HEK293T (cell line): ENCODE data around the gene FEZF1.
A peak's percentile ranks its signal among the peaks of the same experiment; 100 is the strongest.
"Not testable (repeated sequence)": the region's sequence is repeated elsewhere in the genome, so short reads cannot be mapped to it uniquely, and the experiment has no call there.

Experiments used
- CTCF ChIA-PET: fragments of 350-600 bp; formaldehyde crosslinking; extraction: SDS; loops from one replicate; lab custom pipeline; 2021; ENCODE audit warnings: antibody characterized with exemption, inconsistent platforms; lab: Yijun Ruan, JAX
- POLR2A ChIA-PET: fragments of 350-600 bp; formaldehyde crosslinking; extraction: SDS; loops from one replicate; lab custom pipeline; 2020; ENCODE audit warnings: antibody characterized with exemption, inconsistent platforms; lab: Yijun Ruan, JAX
- DNase-seq: peaks from one replicate; pipeline ENCODE4 v3.0.0; 2012; ENCODE audit warnings: mixed read lengths; ENCODE audit errors: extremely low spot score
- ARNT ChIP-seq: fragments of 450-650 bp; IDR thresholded peaks from 2 replicates; pipeline ENCODE4 v1.6.1; 2017; ENCODE audit warnings: mild to moderate bottlenecking
- BHLHE40 ChIP-seq: fragments of 450-650 bp; IDR thresholded peaks from 2 replicates; pipeline ENCODE4 v1.6.1; 2016; ENCODE audit warnings: mild to moderate bottlenecking, moderate library complexity, borderline replicate concordance
- CTBP1 ChIP-seq: fragments of 450-650 bp; IDR thresholded peaks from 2 replicates; pipeline ENCODE4 v1.6.1; 2016; ENCODE audit warnings: borderline replicate concordance
- ELF4 ChIP-seq: fragments of 450-650 bp; IDR thresholded peaks from 2 replicates; pipeline ENCODE4 v1.6.1; 2017; ENCODE audit warnings: antibody characterized with exemption
- FOXA1 ChIP-seq: fragments of 450-650 bp; IDR thresholded peaks from 2 replicates; pipeline ENCODE4 v1.6.1; 2016; ENCODE audit warnings: mild to moderate bottlenecking
- FOXK2 ChIP-seq: fragments of 450-650 bp; IDR thresholded peaks from 2 replicates; pipeline ENCODE4 v1.6.1; 2016; ENCODE audit warnings: mild to moderate bottlenecking
- FOXM1 ChIP-seq: fragments of 450-650 bp; IDR thresholded peaks from 2 replicates; pipeline ENCODE4 v1.6.1; 2017; ENCODE audit warnings: mild to moderate bottlenecking, borderline replicate concordance
- HDGF ChIP-seq: fragments of 450-650 bp; IDR thresholded peaks from 2 replicates; pipeline ENCODE4 v1.6.1; 2017; ENCODE audit warnings: antibody characterized with exemption, borderline replicate concordance
- L3MBTL2 ChIP-seq: fragments of 450-650 bp; conservative IDR thresholded peaks from 2 replicates; pipeline ENCODE4 v1.6.1; 2016; ENCODE audit warnings: mild to moderate bottlenecking
- LEF1 ChIP-seq: fragments of 450-650 bp; IDR thresholded peaks from 2 replicates; pipeline ENCODE4 v1.6.1; 2017; ENCODE audit warnings: mild to moderate bottlenecking, borderline replicate concordance
- NFRKB ChIP-seq: fragments of 450-650 bp; IDR thresholded peaks from 2 replicates; pipeline ENCODE4 v1.6.1; 2016; ENCODE audit warnings: mild to moderate bottlenecking, moderate library complexity
- PKNOX1 ChIP-seq: fragments of 450-650 bp; IDR thresholded peaks from 2 replicates; pipeline ENCODE4 v1.6.1; 2016
- SP1 ChIP-seq: fragments of 450-650 bp; IDR thresholded peaks from 2 replicates; pipeline ENCODE4 v1.6.1; 2017
- SUZ12 ChIP-seq: fragments of 450-650 bp; IDR thresholded peaks from 2 replicates; pipeline ENCODE4 v1.6.1; 2016; ENCODE audit warnings: mild to moderate bottlenecking
- TARDBP ChIP-seq: fragments of 450-650 bp; IDR thresholded peaks from 2 replicates; pipeline ENCODE4 v1.6.1; 2016
- ZNF384 ChIP-seq: fragments of 450-650 bp; IDR thresholded peaks from 2 replicates; pipeline ENCODE4 v1.6.1; 2016

Gene FEZF1

GRCh38 chr7:122289426-122289825 lies 15.1 kb downstream of the FEZF1 start:
- ChIA-PET CTCF (no interaction called here), POLR2A (no interaction called here)
- TF ChIP-seq BHLHE40 (no peak), ELF4 (no peak), CTBP1 (no peak)
- no peak for DNase-seq

- DNase-seq, CTCF ChIA-PET, POLR2A ChIA-PET: not testable (repeated sequence)
These were observed 19.9 kb downstream of the FEZF1 start for GRCh38 chr7:122284608-122285007.

DNA sequence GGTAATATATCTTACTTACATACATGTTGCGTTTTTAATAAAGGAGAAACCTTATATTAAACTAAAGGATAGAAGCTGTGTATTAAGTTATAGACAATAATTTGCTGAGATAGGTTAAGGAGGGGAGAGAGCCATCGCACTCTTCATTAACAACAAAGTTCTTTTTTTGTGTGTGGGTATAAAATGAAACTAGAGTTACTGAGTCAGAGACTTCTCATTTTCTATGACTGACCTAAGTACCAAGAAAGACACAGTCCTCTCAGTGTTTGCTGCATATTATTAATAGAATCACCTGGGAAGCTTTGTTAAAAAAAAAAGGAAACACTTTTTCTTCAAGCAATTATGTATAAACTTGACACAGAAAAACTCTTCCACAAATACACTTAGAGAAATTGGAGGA lies 31.4 kb downstream of the FEZF1 start:
- ChIA-PET CTCF (no interaction called here), POLR2A (no interaction called here)
- DNase-seq, result no peak
- no peak for TF ChIP-seq BHLHE40
- TF ChIP-seq NFRKB, result no peak
- no peak for TF ChIP-seq ARNT
- TF ChIP-seq CTBP1, result no peak
- no peak for TF ChIP-seq L3MBTL2
- TF ChIP-seq FOXA1, result no peak
- no peak for TF ChIP-seq ZNF384
- TF ChIP-seq FOXK2, result no peak
- TF ChIP-seq SUZ12, result no peak
- TF ChIP-seq SP1, result no peak
- no peak for TF ChIP-seq ELF4
- no peak for TF ChIP-seq PKNOX1
- no peak for TF ChIP-seq LEF1
- no peak for TF ChIP-seq TARDBP
- no peak for TF ChIP-seq HDGF
- no peak for TF ChIP-seq FOXM1

DNA sequence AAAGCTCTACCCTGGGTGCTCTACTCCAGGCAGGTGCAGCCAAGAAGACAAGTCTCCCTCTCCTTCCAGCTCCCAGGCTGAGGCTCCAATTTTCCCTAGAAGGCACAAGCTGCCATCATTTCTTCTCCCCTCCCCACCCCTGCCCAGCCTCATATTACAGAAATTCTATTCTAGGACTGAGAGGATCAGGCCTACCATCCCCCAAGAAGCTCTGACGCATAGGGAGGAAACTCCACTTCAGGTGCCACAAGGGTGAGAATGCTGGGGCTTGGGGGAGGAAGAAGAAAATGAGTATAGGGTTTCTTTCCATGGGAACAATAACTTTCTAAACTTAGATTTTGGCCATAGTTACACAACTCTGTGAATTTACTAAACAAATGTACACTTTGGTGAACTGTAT lies 35.3 kb downstream of the FEZF1 start:
- TF ChIP-seq LEF1, result no peak
- no peak for DNase-seq
- CTCF ChIA-PET, result no interaction called here
- POLR2A ChIA-PET, result no interaction called here

- no peak for TF ChIP-seq ZNF384
- peak; percentile 66 for TF ChIP-seq PKNOX1
- POLR2A ChIA-PET, result no interaction called here
- CTCF ChIA-PET, result no interaction called here
- no peak for DNase-seq
These were observed 36.4 kb downstream of the FEZF1 start for GRCh38 chr7:122268101-122268500.

GRCh38 chr7:122262246-122262645 lies 42.3 kb downstream of the FEZF1 start:
- POLR2A ChIA-PET, result no interaction called here

DNA sequence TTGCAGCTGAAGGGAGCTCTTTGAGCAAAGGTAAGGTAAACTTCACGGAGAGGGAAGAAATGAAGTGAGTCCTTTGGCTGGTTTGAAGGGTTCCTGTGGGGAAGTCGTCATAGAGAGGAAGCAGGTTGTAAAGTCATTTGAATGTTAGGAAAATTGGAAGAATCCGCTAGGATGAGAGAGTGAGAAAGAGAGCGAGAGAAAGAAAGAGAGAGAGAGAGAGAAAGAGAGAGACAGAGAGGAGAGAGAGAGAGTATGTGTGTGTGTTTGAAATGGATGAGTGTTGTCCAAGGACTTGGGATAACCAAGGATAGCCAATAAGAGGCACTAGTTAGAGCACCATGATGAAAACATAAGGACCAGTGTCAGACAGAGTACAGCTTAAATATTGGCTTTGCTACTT lies 43.1 kb downstream of the FEZF1 start:
- ChIA-PET CTCF (no interaction called here), POLR2A (no interaction called here)

More at GRCh38 chr7:122262246-122262645, 42.3 kb downstream of the FEZF1 start:
- no peak for TF ChIP-seq SUZ12
- TF ChIP-seq ARNT, result no peak
- TF ChIP-seq BHLHE40, result no peak
- no peak for TF ChIP-seq ELF4
- TF ChIP-seq LEF1, result no peak
- TF ChIP-seq PKNOX1, result no peak
- no peak for TF ChIP-seq FOXA1
- TF ChIP-seq SP1, result no peak
- no peak for TF ChIP-seq NFRKB
- no peak for TF ChIP-seq FOXM1
- no peak for TF ChIP-seq HDGF
- no peak for TF ChIP-seq TARDBP
- no peak for TF ChIP-seq L3MBTL2
- no peak for TF ChIP-seq CTBP1
- TF ChIP-seq ZNF384, result no peak
- TF ChIP-seq FOXK2, result no peak
- CTCF ChIA-PET, result no interaction called here
- no peak for DNase-seq

More for the DNA sequence above, 43.1 kb downstream of the FEZF1 start:
- no peak for DNase-seq
- no peak for TF ChIP-seq FOXK2
- TF ChIP-seq CTBP1, result no peak
- no peak for TF ChIP-seq ARNT
- no peak for TF ChIP-seq NFRKB
- TF ChIP-seq BHLHE40, result no peak
- TF ChIP-seq ZNF384, result no peak
- TF ChIP-seq TARDBP, result no peak
- TF ChIP-seq SP1, result no peak
- no peak for TF ChIP-seq FOXA1
- no peak for TF ChIP-seq PKNOX1
- TF ChIP-seq LEF1, result no peak
- TF ChIP-seq HDGF, result no peak
- TF ChIP-seq L3MBTL2, result no peak
- no peak for TF ChIP-seq SUZ12
- no peak for TF ChIP-seq ELF4
- no peak for TF ChIP-seq FOXM1
